ENCODE data around the gene KRTAP10-4.

- TF ChIP-seq EGR1 (IDR thresholded peaks at IDR 0.05; ENCODE audit: low read depth in 2 of 2), result no peak
- TF ChIP-seq CTCF (IDR thresholded peaks at IDR 0.05; ENCODE audit: low read depth, low read length, missing input control), result no peak
- no peak for TF ChIP-seq ATF3 (IDR thresholded peaks at IDR 0.05)
- TF ChIP-seq TAF1 (conservative IDR thresholded peaks at IDR 0.05), result no peak
- no peak for TF ChIP-seq RAD21 (IDR thresholded peaks at IDR 0.05)
- TF ChIP-seq, protein P1, sequence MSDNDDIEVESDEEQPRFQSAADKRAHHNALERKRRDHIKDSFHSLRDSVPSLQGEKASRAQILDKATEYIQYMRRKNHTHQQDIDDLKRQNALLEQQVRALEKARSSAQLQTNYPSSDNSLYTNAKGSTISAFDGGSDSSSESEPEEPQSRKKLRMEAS (IDR thresholded peaks at IDR 0.05), result no peak
- no peak for TF ChIP-seq FOXA1 (IDR thresholded peaks at IDR 0.05)
- no peak for TF ChIP-seq GABPA (IDR thresholded peaks at IDR 0.05 in 1 of 2, conservative IDR thresholded peaks at IDR 0.05 in 1 of 2)
- no peak for TF ChIP-seq REST (IDR thresholded peaks at IDR 0.05)
- TF ChIP-seq FOXA2 (IDR thresholded peaks at IDR 0.05), result no peak
- no peak for TF ChIP-seq ZBTB33 (IDR thresholded peaks at IDR 0.05)
- no peak for TF ChIP-seq YY1 (IDR thresholded peaks at IDR 0.05)
Measured at GRCh38 chr21:44611551-44611950, 38.0 kb downstream of the KRTAP10-4 start.
